Neuronal stem cell (in vitro differentiated cells): ENCODE results near the gene SRGAP3.
A peak's percentile ranks its signal among the peaks of the same experiment; 100 is the strongest.

ENCODE experiments used
- DNase-seq: peaks from one replicate; pipeline ENCODE4 v3.0.0-alpha.2; 2013; ENCODE audit warnings: low spot score
- H2AFZ ChIP-seq: one replicate; pipeline ENCODE4 v1.6.1; 2013; ENCODE audit warnings: mild to moderate bottlenecking, low read length, inconsistent platforms
- H2AK5ac ChIP-seq: 2 replicates; pipeline ENCODE4 v1.6.1; 2013; ENCODE audit warnings: low read depth, mild to moderate bottlenecking, inconsistent platforms, low read length, moderate library complexity, mixed read lengths
- H2BK120ac ChIP-seq: 2 replicates; pipeline ENCODE4 v1.6.1; 2013; ENCODE audit warnings: low read depth, mild to moderate bottlenecking, inconsistent platforms, low read length, moderate library complexity, mixed read lengths
- H2BK12ac ChIP-seq: one replicate; pipeline ENCODE4 v1.6.1; 2013; ENCODE audit warnings: low read length, inconsistent platforms
- H2BK15ac ChIP-seq: 2 replicates; pipeline ENCODE4 v1.6.1; 2013; ENCODE audit warnings: mild to moderate bottlenecking, low read length, inconsistent platforms, mixed read lengths
- H2BK5ac ChIP-seq: one replicate; pipeline ENCODE4 v1.6.1; 2013; ENCODE audit warnings: inconsistent platforms, mild to moderate bottlenecking, low read length, moderate library complexity
- H3K14ac ChIP-seq: one replicate; pipeline ENCODE4 v1.6.1; 2013; ENCODE audit warnings: low read length, inconsistent platforms
- H3K18ac ChIP-seq: 2 replicates; pipeline ENCODE4 v1.6.1; 2013; ENCODE audit warnings: low read length, inconsistent platforms
- H3K23ac ChIP-seq: 2 replicates; pipeline ENCODE4 v1.6.1; 2013; ENCODE audit warnings: low read depth, mild to moderate bottlenecking, mixed read lengths, low read length, inconsistent platforms; ENCODE audit not compliant: poor library complexity
- H3K27ac ChIP-seq: replicated peaks from 3 replicates; pipeline ENCODE4 v1.5.1; 2013; ENCODE audit warnings: low read length, inconsistent platforms
- H3K27me3 ChIP-seq, 3 experiments: 2 replicates each; pipeline ENCODE4 v1.6.1; 2013; ENCODE audit warnings: low read length in 3 of 3, mild to moderate bottlenecking in 2 of 3, inconsistent platforms in 1 of 3, low read depth in 1 of 3, mixed read lengths in 1 of 3, moderate library complexity in 1 of 3; ENCODE audit not compliant: control insufficient read depth in 3 of 3, insufficient read depth in 3 of 3
- H3K36me3 ChIP-seq, 2 donors: replicated peaks in 1 of 2; 2 replicates each; pipeline ENCODE4 v1.6.1; 2013; ENCODE audit warnings: low read length in 2 of 2; ENCODE audit not compliant: control insufficient read depth in 2 of 2, insufficient read depth in 2 of 2
- H3K4ac ChIP-seq: 2 replicates; pipeline ENCODE4 v1.6.1; 2013; ENCODE audit warnings: inconsistent platforms, mild to moderate bottlenecking, low read length, moderate library complexity
- H3K4me1 ChIP-seq, 2 donors: 1 replicate in 1 of 2; 2 replicates in 1 of 2; pipeline ENCODE4 v1.6.1; 2013; ENCODE audit warnings: low read length in 2 of 2, low read depth in 1 of 2; ENCODE audit not compliant: control insufficient read depth in 2 of 2, insufficient read depth in 1 of 2
- H3K4me2 ChIP-seq: one replicate; pipeline ENCODE4 v1.6.1; 2013; ENCODE audit warnings: mild to moderate bottlenecking, low read length, inconsistent platforms; ENCODE audit not compliant: insufficient read depth, poor library complexity, severe bottlenecking
- H3K4me3 ChIP-seq, 2 donors: 2 replicates each; pipeline ENCODE4 v1.5.1; 2013; ENCODE audit warnings: low read length in 2 of 2, mild to moderate bottlenecking in 2 of 2, inconsistent platforms in 1 of 2, moderate library complexity in 1 of 2
- H3K79me1 ChIP-seq: one replicate; pipeline ENCODE4 v1.6.1; 2013; ENCODE audit warnings: low read depth, mild to moderate bottlenecking, inconsistent platforms, low read length, moderate library complexity
- H3K9ac ChIP-seq: one replicate; pipeline ENCODE4 v1.6.1; 2013; ENCODE audit warnings: mild to moderate bottlenecking, low read depth, low read length, inconsistent platforms; ENCODE audit not compliant: poor library complexity
- H3K9me3 ChIP-seq, 2 donors: replicated peaks in 1 of 2; 2 replicates each; pipeline versions ENCODE3 to v1.6.1; 2013; ENCODE audit warnings: low read length in 2 of 2, mild to moderate bottlenecking in 2 of 2, inconsistent platforms in 1 of 2, low read depth in 1 of 2, mixed read lengths in 1 of 2, moderate library complexity in 1 of 2; ENCODE audit not compliant: control insufficient read depth in 2 of 2, insufficient read depth in 1 of 2
- H4K8ac ChIP-seq: one replicate; pipeline ENCODE4 v1.6.1; 2013; ENCODE audit warnings: low read depth, mild to moderate bottlenecking, inconsistent platforms, low read length, moderate library complexity
- H4K91ac ChIP-seq: one replicate; pipeline ENCODE4 v1.6.1; 2013; ENCODE audit warnings: low read length, low read depth, mild to moderate bottlenecking, inconsistent platforms; ENCODE audit not compliant: poor library complexity
- WGBS, 2 donors: extraction: QIAGEN DNeasy Blood & Tissue Kit; methylation state at CpG; one replicate each; pipeline ENCODE4 v1.1.7; 2013; ENCODE audit warnings: missing lambda C conversion rate in 2 of 2, mixed read lengths in 1 of 2; ENCODE audit not compliant: insufficient read length in 2 of 2, insufficient replicate concordance in 1 of 2; ENCODE audit errors: extremely low coverage in 2 of 2; 5-methylcytosine and 5-hydroxymethylcytosine counted together

The SRGAP3 gene

GRCh38 chr3:9218514-9218846, 31.0 kb downstream of the SRGAP3 start:
- H4K91ac ChIP-seq: no peak overlapping the region
- no peak overlapping the region for H3K18ac ChIP-seq
- no peak overlapping the region for H2BK12ac ChIP-seq
- no peak overlapping the region for H2AK5ac ChIP-seq
- no peak overlapping the region for H3K9ac ChIP-seq
- peaks cover 0 to 3% of the 10 kb centered on the region in 2 donors for H3K9me3 ChIP-seq
- no peak overlapping the region for H3K4me3 ChIP-seq
- no peaks in the 10 kb centered on the region for H3K79me1 ChIP-seq
- no peak overlapping the region for H2BK15ac ChIP-seq
- H3K27me3 ChIP-seq: no peaks in the 10 kb centered on the region
- H3K4me2 ChIP-seq: no peak overlapping the region
- H2AFZ ChIP-seq: no peak overlapping the region
- no peak overlapping the region for H3K27ac ChIP-seq
- H3K36me3 ChIP-seq: peaks cover 0 to 52% of the 10 kb centered on the region in 2 donors
- no peak overlapping the region for H2BK5ac ChIP-seq
- H4K8ac ChIP-seq: no peak overlapping the region
- H2BK120ac ChIP-seq: no peak overlapping the region
- peaks cover 5 to 17% of the 10 kb centered on the region in 2 donors for H3K4me1 ChIP-seq
- H3K14ac ChIP-seq: no peak overlapping the region
- H3K4ac ChIP-seq: no peak overlapping the region
- H3K23ac ChIP-seq: no peak overlapping the region
- no peak for DNase-seq
- WGBS, 2 donors: no CpG with 5 or more reads among the region's 3 CpGs

GRCh38 chr3:9217784-9218513, 31.5 kb downstream of the SRGAP3 start:
- no CpG with 5 or more reads among the region's 8 CpGs for WGBS, 2 donors
- Histone ChIP-seq H2AK5ac (no peak overlapping the region), H2BK12ac (no peak overlapping the region), H2BK15ac (no peak overlapping the region), H3K18ac (no peak overlapping the region), H2AFZ (no peak overlapping the region), H3K27me3 (no peaks in the 10 kb centered on the region), H3K27ac (no peak overlapping the region), H3K4me3 (no peak overlapping the region), H3K9ac (no peak overlapping the region), H3K23ac (no peak overlapping the region), H3K4me1 (peaks cover 5 to 17% of the 10 kb centered on the region in 2 donors), H3K4me2 (no peak overlapping the region), H2BK5ac (no peak overlapping the region), H3K14ac (no peak overlapping the region), H3K4ac (no peak overlapping the region), H4K8ac (no peak overlapping the region), H2BK120ac (no peak overlapping the region), H3K36me3 (peaks cover 0 to 47% of the 10 kb centered on the region in 2 donors), H3K9me3 (peaks cover 0 to 2% of the 10 kb centered on the region in 2 donors), H4K91ac (no peak overlapping the region), H3K79me1 (no peaks in the 10 kb centered on the region)
- DNase-seq: no peak

GRCh38 chr3:9216736-9217135, 32.7 kb downstream of the SRGAP3 start:
- WGBS, 2 donors: no CpG with 5 or more reads among the region's 14 CpGs
- H2BK5ac ChIP-seq: no peak overlapping the region
- no peak overlapping the region for H2BK12ac ChIP-seq
- H2AFZ ChIP-seq: no peak overlapping the region
- H4K91ac ChIP-seq: no peak overlapping the region
- H3K14ac ChIP-seq: peak overlapping the region; percentile 31
- no peak overlapping the region for H2BK120ac ChIP-seq
- H3K4me2 ChIP-seq: no peak overlapping the region
- no peaks in the 10 kb centered on the region for H3K9me3 ChIP-seq
- no peak overlapping the region for H4K8ac ChIP-seq
- H3K23ac ChIP-seq: no peak overlapping the region
- no peak overlapping the region for H3K4ac ChIP-seq
- H3K27me3 ChIP-seq: no peaks in the 10 kb centered on the region
- DNase-seq: no peak
- no peaks in the 10 kb centered on the region for H3K79me1 ChIP-seq
- no peak overlapping the region for H3K18ac ChIP-seq
- H2BK15ac ChIP-seq: no peak overlapping the region
- H3K27ac ChIP-seq: no peak overlapping the region
- H3K9ac ChIP-seq: no peak overlapping the region
- H3K4me3 ChIP-seq: no peak overlapping the region
- H3K36me3 ChIP-seq: peaks cover 0 to 35% of the 10 kb centered on the region in 2 donors
- H3K4me1 ChIP-seq: peaks cover 5 to 17% of the 10 kb centered on the region in 2 donors
- no peak overlapping the region for H2AK5ac ChIP-seq

- DNase-seq: no peak
- Histone ChIP-seq H4K91ac (no peak overlapping the region), H3K4me2 (no peak overlapping the region), H2BK12ac (no peak overlapping the region), H3K4me1 (peaks cover 5 to 17% of the 10 kb centered on the region in 2 donors), H3K27ac (no peak overlapping the region), H3K4me3 (no peak overlapping the region), H3K36me3 (peaks cover 0 to 30% of the 10 kb centered on the region in 2 donors), H3K9ac (no peak overlapping the region), H3K9me3 (no peaks in the 10 kb centered on the region), H3K14ac (no peak overlapping the region), H4K8ac (no peak overlapping the region), H2AFZ (no peak overlapping the region), H3K23ac (no peak overlapping the region), H2BK120ac (no peak overlapping the region), H2BK5ac (no peak overlapping the region), H3K27me3 (no peaks in the 10 kb centered on the region), H2AK5ac (no peak overlapping the region), H3K4ac (no peak overlapping the region), H3K18ac (no peak overlapping the region), H3K79me1 (no peaks in the 10 kb centered on the region), H2BK15ac (no peak overlapping the region)
- WGBS, 2 donors: no CpG with 5 or more reads among the region's 2 CpGs
These were observed 34.8 kb downstream of the SRGAP3 start for GRCh38 chr3:9214599-9214998.
